Right hindlimb (tissue), 1 donor: ENCODE measurements around the gene THBS2.

Experiments used
- DNase-seq: peaks from one replicate; pipeline ENCODE4 v3.0.0-alpha.2; 2018

The THBS2 gene

DNA sequence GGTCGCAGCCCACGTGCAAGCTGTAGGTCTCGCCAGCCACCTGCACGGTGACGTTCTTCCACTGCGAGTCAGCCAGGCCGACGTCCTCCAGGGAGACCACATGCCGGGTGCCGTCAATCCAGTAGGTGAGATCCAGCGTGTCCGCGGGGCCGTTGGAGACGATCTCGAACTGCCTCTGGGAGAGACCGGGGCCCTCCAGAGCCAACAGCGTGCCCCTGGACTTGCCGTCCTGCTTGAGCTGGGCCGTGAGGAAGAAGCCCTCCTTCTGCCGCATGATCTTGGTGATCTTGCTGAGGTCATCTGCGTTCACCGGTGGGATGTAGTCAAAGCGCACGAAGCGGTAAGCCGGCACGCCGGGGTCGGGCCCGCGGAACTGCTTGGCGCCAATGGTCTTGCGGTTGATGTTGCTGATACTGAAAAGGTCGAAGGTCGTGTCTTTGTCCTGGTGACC, 5.1 kb downstream of the THBS2 start:
- DNase-seq = peak; percentile 18

DNA sequence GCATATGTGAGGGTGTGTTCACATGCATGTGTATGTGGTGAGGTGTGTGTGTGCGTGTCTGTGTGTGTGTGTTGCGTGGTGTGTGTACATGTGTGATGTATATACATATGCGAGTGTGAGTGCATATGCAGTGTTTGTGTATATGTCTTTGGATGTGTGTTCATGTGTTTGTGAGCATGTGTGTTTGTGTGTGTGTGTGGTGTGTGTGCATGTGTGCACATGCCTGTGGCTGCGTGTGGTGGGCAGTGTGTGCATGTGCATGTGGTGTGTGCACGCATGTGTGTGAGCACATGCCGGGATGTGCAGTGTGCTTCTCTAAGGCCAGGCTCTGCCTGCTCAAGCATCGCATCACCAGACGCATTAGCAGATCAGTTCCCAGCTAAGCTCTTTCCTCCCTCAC, 5.7 kb downstream of the THBS2 start:
- peak; percentile 13 for DNase-seq

DNA sequence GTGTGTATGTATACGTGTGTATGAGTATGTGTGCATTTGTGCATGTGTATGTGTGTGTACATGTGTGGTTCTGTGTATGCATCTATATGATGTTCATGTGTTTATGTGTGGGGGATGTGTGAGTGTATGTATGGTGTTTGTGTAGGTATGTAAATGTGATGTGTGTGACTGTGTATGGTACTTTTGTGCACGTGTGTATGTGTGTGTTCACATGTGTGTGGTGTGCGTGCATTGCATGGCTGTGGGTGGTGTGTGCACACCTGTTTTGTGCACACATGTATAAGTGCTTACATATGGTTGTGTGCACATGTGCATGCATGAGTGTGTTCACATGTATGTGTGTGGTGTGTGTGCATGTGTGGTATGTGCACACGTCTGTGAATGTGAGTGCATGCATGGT, 6.2 kb downstream of the THBS2 start:
- no peak for DNase-seq

DNA sequence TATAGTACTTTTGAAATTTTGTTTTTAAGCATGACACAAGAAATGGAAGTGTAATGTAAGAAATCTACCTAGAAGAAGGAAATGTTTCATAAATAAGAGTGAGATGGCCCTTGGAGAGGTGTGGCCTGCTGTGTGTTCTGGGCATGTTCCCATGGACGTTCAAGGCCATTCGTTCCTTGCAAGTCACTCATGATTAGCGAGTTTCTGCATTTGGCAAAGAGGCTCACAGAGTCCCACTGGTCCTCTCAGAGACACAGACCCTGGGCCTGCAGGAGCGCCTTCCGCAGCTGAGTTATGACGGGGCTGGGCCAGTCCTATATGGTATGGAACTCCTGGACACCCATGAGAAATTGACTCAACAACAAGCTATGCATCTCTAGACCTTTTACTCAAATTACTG, 7.2 kb downstream of the THBS2 start:
- peak; percentile 17 for DNase-seq

- no peak for DNase-seq
These were observed 8.8 kb downstream of the THBS2 start for GRCh38 chr6:169244684-169245383.

DNA sequence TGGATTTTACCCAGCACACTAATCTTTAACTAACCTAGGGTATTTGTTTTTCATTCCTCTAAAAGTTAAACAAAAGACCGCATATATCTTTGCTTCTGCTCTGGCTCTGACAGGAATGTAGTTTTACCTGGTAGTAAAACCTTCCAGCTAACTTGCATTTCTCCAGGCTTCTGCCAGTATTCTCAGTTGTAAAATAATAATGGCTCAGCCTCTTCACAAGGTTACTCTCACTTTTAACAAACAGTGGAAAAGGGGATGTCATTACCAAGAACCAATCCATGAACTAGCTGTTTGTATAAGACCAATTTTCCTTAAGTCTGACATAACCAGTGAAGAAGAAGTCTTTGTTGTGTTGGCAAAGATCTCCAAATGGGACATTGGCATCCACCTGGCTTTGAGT, 10.0 kb downstream of the THBS2 start:
- DNase-seq = no peak

GRCh38 chr6:169243186-169243585, 10.5 kb downstream of the THBS2 start:
- DNase-seq = no peak

- DNase-seq = no peak
These were observed 11.8 kb downstream of the THBS2 start for GRCh38 chr6:169241688-169242350.

DNA sequence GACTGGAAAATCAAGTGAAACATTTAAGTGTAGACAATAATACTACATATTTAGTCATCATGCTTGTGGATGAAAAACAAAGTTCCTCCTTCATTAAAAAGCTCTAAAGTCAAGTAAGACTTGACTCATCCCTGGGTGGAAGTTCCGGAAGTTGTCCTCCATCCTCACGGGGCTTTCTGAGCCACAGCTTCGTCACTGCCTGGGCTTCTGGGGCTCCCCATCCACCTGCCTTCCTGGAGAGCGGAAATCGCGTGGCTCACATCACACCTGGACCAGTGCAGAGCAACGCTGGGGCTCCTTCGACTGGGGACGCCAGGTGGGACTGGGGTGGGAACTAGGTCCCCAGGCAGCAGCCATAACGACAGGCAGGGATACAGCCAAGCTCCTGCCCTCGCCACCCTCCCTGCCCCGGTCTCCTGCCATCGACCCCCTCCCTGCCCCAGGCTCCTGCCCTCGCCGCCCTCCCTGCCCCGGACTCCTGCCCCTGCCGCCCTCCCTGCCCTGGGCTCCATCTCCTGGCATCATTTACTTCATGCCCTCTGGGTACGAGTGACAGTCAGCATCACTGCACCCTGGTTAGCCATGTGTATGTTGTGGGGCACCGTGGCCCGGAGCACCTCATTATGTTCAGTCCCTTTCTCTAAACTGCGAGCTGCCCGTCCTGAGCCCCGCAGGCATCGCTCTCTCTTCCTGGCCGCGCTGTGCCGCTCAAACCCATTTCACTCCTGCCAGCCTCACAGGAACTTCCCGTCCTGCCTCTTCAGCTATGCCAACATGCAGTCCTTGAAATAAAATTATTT, 12.9 kb downstream of the THBS2 start:
- DNase-seq = peak; percentile 28

- peak; percentile 31 for DNase-seq
These were observed 13.5 kb downstream of the THBS2 start for GRCh38 chr6:169240125-169240524.

DNA sequence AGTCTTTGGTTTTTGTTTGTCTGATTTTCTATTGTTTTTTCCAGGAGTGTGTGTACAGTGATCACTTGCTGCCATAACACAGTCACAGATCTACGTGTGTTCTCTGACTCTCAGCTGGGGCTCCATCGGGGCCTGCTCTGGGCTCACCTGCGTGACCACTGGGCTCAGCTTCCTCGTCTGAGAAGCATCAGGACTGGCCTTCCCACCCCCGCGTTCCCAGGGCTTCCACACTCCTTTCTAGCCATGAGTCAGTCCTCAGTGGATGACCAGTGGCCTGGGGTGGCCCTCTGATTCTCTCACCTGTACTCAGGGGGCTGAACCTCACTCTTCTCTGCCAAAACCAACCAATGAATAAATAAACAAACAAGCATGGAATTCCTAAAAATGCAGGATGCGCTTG, 14.5 kb downstream of the THBS2 start:
- DNase-seq = no peak

DNA sequence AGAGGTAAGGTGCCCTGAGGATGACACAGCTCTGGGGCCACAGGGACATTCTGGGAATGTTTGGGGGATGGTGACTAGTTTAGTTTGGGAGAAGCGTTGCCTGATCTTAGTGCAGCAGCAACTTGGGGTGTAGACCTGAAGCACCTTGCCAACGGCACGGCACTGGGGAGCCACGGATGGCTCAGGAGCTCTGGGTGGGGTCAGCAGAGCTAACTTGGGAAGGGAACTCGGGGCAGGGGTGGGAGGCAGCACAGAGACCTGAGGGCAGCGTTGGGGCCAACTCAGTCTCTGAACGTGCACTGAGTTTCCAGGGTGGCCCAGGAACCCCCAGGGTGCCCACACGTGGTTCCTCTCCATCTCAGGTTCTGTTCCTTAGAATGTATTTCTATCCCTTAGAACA, 14.9 kb downstream of the THBS2 start:
- DNase-seq = no peak

- DNase-seq = no peak
These were observed 16.0 kb downstream of the THBS2 start for GRCh38 chr6:169237496-169238134.

GRCh38 chr6:169236988-169237387, 16.7 kb downstream of the THBS2 start:
- DNase-seq = no peak

- DNase-seq = no peak
These were observed 17.1 kb downstream of the THBS2 start for GRCh38 chr6:169236545-169236944.

DNA sequence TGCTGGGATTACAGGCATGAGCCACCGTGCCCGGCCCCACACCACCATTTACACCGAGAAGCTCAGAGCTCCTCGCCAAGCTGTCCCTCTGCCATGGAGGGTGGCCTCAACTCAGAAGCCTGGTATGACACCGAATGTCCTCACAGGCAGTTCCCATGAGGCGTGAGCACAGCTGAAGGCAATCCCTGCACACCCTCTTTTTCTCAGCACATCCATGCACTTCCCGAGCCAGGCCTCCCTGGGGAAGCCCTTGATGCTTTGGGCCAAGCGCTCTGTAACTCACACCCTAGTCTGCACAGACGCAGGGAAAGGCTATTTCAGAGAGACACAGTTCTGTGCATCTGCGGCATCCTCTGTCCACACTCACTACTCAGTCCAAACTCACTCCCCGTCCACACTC, 18.4 kb downstream of the THBS2 start:
- DNase-seq = no peak

- no peak for DNase-seq
These were observed 19.0 kb downstream of the THBS2 start for GRCh38 chr6:169234634-169235033.

DNA sequence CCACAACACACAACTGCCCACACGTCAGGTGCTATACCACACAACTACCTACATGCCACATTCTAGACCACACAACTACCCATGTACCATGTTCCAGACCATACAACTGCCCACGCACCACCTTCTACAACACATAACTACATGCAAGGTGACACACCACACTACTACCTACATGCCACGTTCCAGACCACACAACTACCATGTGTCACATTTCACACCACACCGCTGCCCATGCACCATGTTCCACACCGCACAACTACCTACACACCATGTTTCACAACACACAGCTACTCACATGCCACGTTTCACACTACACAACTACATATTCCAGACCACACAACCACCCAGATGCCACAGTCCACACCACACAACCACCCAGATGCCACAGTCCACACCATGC, 19.8 kb downstream of the THBS2 start:
- DNase-seq = no peak

GRCh38 chr6:169233181-169233580, 20.5 kb downstream of the THBS2 start:
- DNase-seq = no peak

DNA sequence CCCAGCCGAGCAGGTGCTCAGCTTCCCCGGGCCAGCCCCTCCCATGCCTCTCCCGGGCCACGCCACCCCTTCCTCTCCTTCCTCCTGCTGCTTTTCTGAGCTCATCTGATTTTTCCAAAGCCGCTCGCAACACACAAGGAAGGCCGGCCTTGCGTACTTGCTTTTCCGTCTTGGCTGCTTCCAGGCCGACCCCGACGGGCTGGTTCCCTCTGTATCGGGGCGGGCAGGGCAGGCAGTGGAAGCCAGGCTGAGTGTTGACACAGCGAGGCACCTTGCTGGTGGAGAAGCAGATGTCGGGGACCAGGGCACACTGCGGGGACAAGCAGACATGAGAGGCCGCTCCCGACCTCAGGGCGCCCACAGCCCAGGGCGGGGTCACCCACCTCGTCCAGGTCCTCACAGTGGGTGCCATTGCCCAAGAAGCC, 21.1 kb downstream of the THBS2 start:
- DNase-seq = no peak

DNA sequence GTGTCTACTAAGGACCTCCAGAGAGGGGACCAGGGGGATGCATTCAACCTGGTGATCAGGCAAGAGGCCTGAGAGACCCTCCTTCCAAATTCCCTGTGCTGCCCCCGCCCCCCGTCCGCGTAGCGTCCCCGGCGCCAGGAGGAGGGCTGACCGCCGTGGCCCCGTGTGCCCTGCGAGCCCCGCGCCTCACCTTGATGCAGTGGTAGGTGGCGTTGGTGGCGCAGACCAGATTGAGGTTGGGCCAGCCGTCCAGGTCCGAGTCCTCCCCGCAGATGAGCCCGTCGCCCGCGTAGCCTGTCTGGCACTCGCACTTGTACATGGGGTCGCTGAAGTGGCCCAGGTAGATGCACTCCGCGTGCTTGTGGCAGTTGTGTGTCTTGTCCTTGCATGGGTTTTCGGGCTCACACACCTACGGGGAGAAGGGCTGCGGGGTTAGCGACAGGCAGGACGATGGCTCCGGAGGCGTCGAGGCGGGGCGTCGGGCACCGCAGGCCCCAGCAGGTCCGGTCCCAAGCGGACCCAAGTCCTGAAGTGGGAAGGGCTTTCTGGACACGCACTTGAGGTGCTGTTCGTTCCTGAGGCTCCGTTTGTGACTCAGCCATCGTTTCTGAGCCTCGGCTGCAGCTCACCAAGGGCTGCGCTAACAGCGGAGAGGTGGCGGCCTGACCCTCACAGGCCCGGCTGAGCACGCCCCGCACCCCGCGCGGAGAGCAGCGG, 21.7 kb downstream of the THBS2 start:
- no peak for DNase-seq

DNA sequence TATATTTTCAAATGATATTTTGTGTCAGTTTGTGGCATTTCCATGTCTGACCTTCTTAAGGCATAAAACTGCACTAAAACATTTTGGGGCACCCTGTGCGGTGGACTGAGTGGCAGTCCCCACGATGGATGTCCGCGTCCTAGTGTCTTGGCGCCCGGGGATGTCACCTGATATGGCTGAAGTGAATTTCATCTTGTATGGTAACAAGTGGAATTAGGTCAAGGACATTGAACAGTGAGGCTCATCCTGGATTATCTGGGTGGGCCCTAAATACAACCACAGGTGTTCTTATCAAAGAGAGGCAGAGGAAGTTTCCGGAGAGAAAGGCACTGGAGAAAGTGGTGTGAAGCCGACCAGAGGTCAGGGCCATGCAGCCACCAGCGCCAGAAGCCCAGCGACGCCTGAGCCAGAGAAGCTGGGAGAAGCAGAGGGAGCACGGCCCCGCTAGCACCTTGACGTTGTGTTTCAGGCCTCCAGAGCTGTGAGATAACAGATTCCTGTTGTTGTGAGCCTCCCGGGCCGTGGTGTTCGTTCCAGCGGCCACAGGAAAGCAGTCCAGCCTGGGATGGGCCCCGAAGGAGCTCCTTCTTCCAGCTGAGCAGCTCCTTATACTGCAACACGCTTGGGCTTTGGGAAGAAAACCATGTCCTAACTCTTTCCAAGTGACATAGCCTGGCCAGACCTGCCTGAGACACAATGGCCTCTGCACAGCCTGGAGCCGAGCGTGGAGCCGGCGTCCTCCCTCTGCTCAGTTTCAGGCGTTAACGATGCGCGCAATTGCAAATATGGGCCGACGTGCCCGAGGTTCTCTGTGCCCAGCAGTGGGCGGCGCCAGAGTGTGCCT, 22.5 kb downstream of the THBS2 start:
- no peak for DNase-seq
